HCT116 (cell line): ENCODE measurements around the gene SLC39A1. TPM values are rescaled to one million over a fixed set of nuclear protein-coding genes. Genes with fewer than 3 reads are reported as not detected.

ENCODE experiments used
- ATAC-seq: fragments of 200-7000 bp; cut with Tn5 transposase; 2 replicates; pipeline ENCODE4 v1.9.1; 2020; ENCODE audit warnings: mild to moderate bottlenecking, moderate library complexity
- BruUV-seq: library from RNA; stranded (reverse); fragments of 400-500 nt; replicated peaks from 2 replicates; lab custom pipeline; 2021; lab: Mats Ljungman, UMichigan
- CTCF ChIA-PET: fragments of 300-600 bp; sonication (Branson Sonifier 250); formaldehyde crosslinking; loops from one replicate; lab custom pipeline; 2021; ENCODE audit warnings: antibody characterized with exemption; lab: Charles Lee
- POLR2A ChIA-PET: fragments of 300-600, 350-600 bp; sonication (Branson Sonifier 250); formaldehyde crosslinking; loops from one replicate; lab custom pipeline; 2021; ENCODE audit warnings: antibody characterized with exemption; lab: Charles Lee
- RAD21 ChIA-PET, 2 experiments: fragments of 300-600 bp; sonication (Branson Sonifier 250); formaldehyde crosslinking; loops; one replicate each; lab custom pipeline; 2023; ENCODE audit warnings: low total read pairs in 2 of 2; ENCODE audit not compliant: uncharacterized antibody in 2 of 2, unreplicated experiment in 2 of 2, low non-redundant PET in 1 of 2; lab: Charles Lee
- DNase-seq: peaks from one replicate; pipeline ENCODE4 v3.0.0-alpha.2; 2010; ENCODE audit warnings: low read depth, low spot score
- H2AFZ ChIP-seq: fragments of 200-600 bp; shearing (Covaris generic), sonication (generic); 2 replicates; pipeline ENCODE4 v1.6.1; 2017; ENCODE audit warnings: low read depth, mixed run types, mixed read lengths, antibody characterized with exemption, low read length; ENCODE audit not compliant: poor library complexity, severe bottlenecking
- H3K27ac ChIP-seq: 2 replicates; pipeline ENCODE4 v1.5.1; 2012; ENCODE audit warnings: low read depth, low read length
- H3K27me3 ChIP-seq: fragments of 200-600 bp; sonication (generic); 2 replicates; pipeline ENCODE4 v1.6.1; 2016; ENCODE audit warnings: mixed run types, low read length, mixed read lengths; ENCODE audit not compliant: insufficient read depth
- H3K36me3 ChIP-seq, 2 experiments: fragments of 200-500 bp in 1 of 2; fragments of 200-600 bp in 1 of 2; sonication (Bioruptor generic) in 1 of 2; sonication (generic) in 1 of 2; 2 replicates each; pipeline versions ENCODE4 v1.5.1 to v1.6.1; 2014 to 2016; ENCODE audit warnings: low read length in 2 of 2, inconsistent platforms in 1 of 2, mixed read lengths in 1 of 2, mixed run types in 1 of 2; ENCODE audit not compliant: insufficient read depth in 2 of 2, control insufficient read depth in 1 of 2
- H3K4me1 ChIP-seq, 2 experiments: fragments of 200-600 bp in 1 of 2; sonication (generic) in 1 of 2; 2 replicates each; pipeline versions ENCODE4 v1.5.1 to v1.6.1; 2012 to 2017; ENCODE audit warnings: low read length in 2 of 2, inconsistent platforms in 1 of 2, mild to moderate bottlenecking in 1 of 2, mixed read lengths in 1 of 2, mixed run types in 1 of 2, moderate library complexity in 1 of 2; ENCODE audit not compliant: insufficient read depth in 2 of 2, control insufficient read depth in 1 of 2
- H3K4me2 ChIP-seq: fragments of 200-600 bp; sonication (generic); 2 replicates; pipeline ENCODE4 v1.6.1; 2017; ENCODE audit warnings: mixed run types, low read length, mixed read lengths
- H3K4me3 ChIP-seq, 2 experiments: fragments of 200-600 bp in 1 of 2; sonication (generic) in 1 of 2; replicated peaks in 1 of 2; 2 replicates each; pipeline ENCODE4 v1.5.1; 2011 to 2016; ENCODE audit warnings: low read length in 2 of 2, control low read depth in 1 of 2, low read depth in 1 of 2, mild to moderate bottlenecking in 1 of 2, mixed read lengths in 1 of 2, mixed run types in 1 of 2
- H3K79me2 ChIP-seq: fragments of 200-600 bp; sonication (generic); 2 replicates; pipeline ENCODE4 v1.6.1; 2017; ENCODE audit warnings: mild to moderate bottlenecking, mixed run types, low read length, moderate library complexity, mixed read lengths; ENCODE audit not compliant: insufficient read depth
- H3K9ac ChIP-seq: fragments of 200-600 bp; sonication (generic); 2 replicates; pipeline ENCODE4 v1.6.1; 2016; ENCODE audit warnings: low read length, mixed read lengths
- H3K9me2 ChIP-seq: fragments of 200-600 bp; sonication (generic), shearing (Covaris generic); 2 replicates; pipeline ENCODE4 v1.6.1; 2017; ENCODE audit warnings: mixed run types, mild to moderate bottlenecking, moderate library complexity; ENCODE audit not compliant: insufficient read depth
- H3K9me3 ChIP-seq, 2 experiments: fragments of 200-500 bp in 1 of 2; fragments of 200-600 bp in 1 of 2; sonication (Bioruptor generic) in 1 of 2; sonication (generic) in 1 of 2; 2 replicates each; pipeline ENCODE4 v1.6.1; 2014 to 2017; ENCODE audit warnings: low read length in 2 of 2, mixed read lengths in 2 of 2, inconsistent platforms in 1 of 2, low read depth in 1 of 2, mild to moderate bottlenecking in 1 of 2, mixed run types in 1 of 2, moderate library complexity in 1 of 2; ENCODE audit not compliant: control insufficient read depth in 1 of 2, insufficient read depth in 1 of 2
- H4K20me1 ChIP-seq: fragments of 200-600 bp; sonication (generic), shearing (Covaris generic); 2 replicates; pipeline ENCODE4 v1.6.1; 2017; ENCODE audit warnings: mixed run types, mild to moderate bottlenecking, moderate library complexity; ENCODE audit not compliant: insufficient read depth
- CBX3 ChIP-seq: IDR thresholded peaks from 2 replicates; pipeline ENCODE4 v1.6.1; 2012; ENCODE audit warnings: low read depth
- CEBPB ChIP-seq: IDR thresholded peaks from 2 replicates; pipeline ENCODE4 v1.6.1; 2012; ENCODE audit warnings: low read depth
- EGR1 ChIP-seq: IDR thresholded peaks from 2 replicates; pipeline ENCODE4 v1.6.1; 2012; ENCODE audit warnings: low read depth
- EZH2 ChIP-seq: fragments of 200-600 bp; sonication (generic); IDR thresholded peaks from 2 replicates; pipeline ENCODE4 v1.6.1; 2017; ENCODE audit warnings: antibody characterized with exemption, mixed run types
- EZH2phosphoT487 ChIP-seq: fragments of 200-600 bp; IDR thresholded peaks from 2 replicates; pipeline ENCODE4 v1.6.1; 2018; ENCODE audit warnings: antibody characterized with exemption, borderline replicate concordance
- FOSL1 ChIP-seq: IDR thresholded peaks from 2 replicates; pipeline ENCODE4 v1.6.1; 2012; ENCODE audit warnings: low read depth
- POLR2A ChIP-seq: IDR thresholded peaks from 2 replicates; pipeline ENCODE4 v1.7.0; 2011; ENCODE audit warnings: borderline replicate concordance; ENCODE audit not compliant: insufficient read depth, insufficient read length; ENCODE audit errors: extremely low read depth
- POLR2AphosphoS5 ChIP-seq: IDR thresholded peaks from 2 replicates; pipeline ENCODE4 v1.6.1; 2011; ENCODE audit warnings: mild to moderate bottlenecking, low read depth, low read length, moderate library complexity
- SRF ChIP-seq: IDR thresholded peaks from 2 replicates; pipeline ENCODE4 v1.6.1; 2012; ENCODE audit warnings: low read depth
- YY1 ChIP-seq: IDR thresholded peaks from 2 replicates; pipeline ENCODE4 v1.6.1; 2011; ENCODE audit warnings: low read length, low read depth, moderate library complexity, mild to moderate bottlenecking; ENCODE audit not compliant: insufficient replicate concordance; ENCODE audit errors: extremely low read depth
- ZBTB33 ChIP-seq: IDR thresholded peaks from 2 replicates; pipeline ENCODE4 v1.6.1; 2011; ENCODE audit warnings: mild to moderate bottlenecking, low read length, moderate library complexity; ENCODE audit not compliant: insufficient replicate concordance; ENCODE audit errors: extremely low read depth
- ZNF274 ChIP-seq: fragments of 200-500 bp; sonication (Bioruptor generic); IDR thresholded peaks from 2 replicates; pipeline ENCODE4 v1.6.1; 2014; ENCODE audit warnings: mild to moderate bottlenecking, low read depth, low read length, inconsistent platforms
- intact Hi-C: fragments of 100-400 bp; cut with micrococcal nuclease; formaldehyde crosslinking; loops from 2 replicates; pipeline ENCODE4 v1.10.0; 2022
- total RNA-seq: library from RNA; stranded (reverse); gene quantifications from one replicate; pipeline ENCODE4 v1.2.1, GENCODE V29; 2021; ENCODE audit not compliant: unreplicated experiment
- TF ChIP-seq, protein P1 (sequence below): IDR thresholded peaks from 2 replicates; pipeline ENCODE4 v1.6.1; 2012

SLC39A1 gene
- total RNA-seq, 1 experiment from 2014 or later: 51.5 TPM

- no peak for TF ChIP-seq POLR2AphosphoS5
- TF ChIP-seq, all 23 proteins: peak for 0
- Histone ChIP-seq H4K20me1 (no peaks in the 10 kb centered on the region), H3K27me3 (no peaks in the 10 kb centered on the region), H3K4me1 (peaks cover 0 to 9% of the 10 kb centered on the region in 2 experiments; a peak in 2 of 4 replicates), H3K4me2 (no peak overlapping the region), H3K9me3 (no peaks in the 10 kb centered on the region), H2AFZ (no peak overlapping the region), H3K9ac (no peak overlapping the region), H3K27ac (no peak overlapping the region), H3K79me2 (peaks cover 36% of the 10 kb centered on the region), H3K9me2 (no peaks in the 10 kb centered on the region), H3K4me3 (no peak overlapping the region), H3K36me3 (peaks cover 29 to 32% of the 10 kb centered on the region in 2 experiments; a peak in 3 of 4 replicates)
- no TSS peak for BruUV-seq
- RAD21 ChIA-PET: no interaction called here
- POLR2A ChIA-PET: no interaction called here
- CTCF ChIA-PET: no interaction called here
- intact Hi-C loops: no loop called here
- ATAC-seq (no peak), DNase-seq (no peak)
Measured at GRCh38 chr1:153951801-153952200, 11.5 kb downstream of the SLC39A1 start.

- BruUV-seq: no TSS peak
- Histone ChIP-seq H3K27ac (no peak overlapping the region), H3K79me2 (peaks cover 31% of the 10 kb centered on the region), H3K9me3 (no peaks in the 10 kb centered on the region), H3K9ac (no peak overlapping the region), H3K4me3 (no peak overlapping the region), H3K27me3 (no peaks in the 10 kb centered on the region), H3K9me2 (no peaks in the 10 kb centered on the region), H2AFZ (no peak overlapping the region), H3K36me3 (peaks cover 29 to 32% of the 10 kb centered on the region in 2 experiments; a peak in 3 of 4 replicates), H4K20me1 (no peaks in the 10 kb centered on the region), H3K4me2 (no peak overlapping the region), H3K4me1 (peaks cover 0 to 8% of the 10 kb centered on the region in 2 experiments; a peak in 2 of 4 replicates)
- ATAC-seq: no peak
- TF ChIP-seq CEBPB (no peak), CBX3 (no peak), FOSL1 (no peak), EZH2phosphoT487 (no peak), EGR1 (no peak), SRF (no peak), ZNF274 (no peak), POLR2A (no peak), YY1 (no peak), EZH2 (no peak), POLR2AphosphoS5 (no peak), ZBTB33 (no peak)
- TF ChIP-seq, protein P1, sequence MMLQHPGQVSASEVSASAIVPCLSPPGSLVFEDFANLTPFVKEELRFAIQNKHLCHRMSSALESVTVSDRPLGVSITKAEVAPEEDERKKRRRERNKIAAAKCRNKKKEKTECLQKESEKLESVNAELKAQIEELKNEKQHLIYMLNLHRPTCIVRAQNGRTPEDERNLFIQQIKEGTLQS: no peak
- POLR2A ChIA-PET: no interaction called here
- CTCF ChIA-PET: no interaction called here
- intact Hi-C loops: no loop called here
- RAD21 ChIA-PET: no interaction called here
- DNase-seq: no peak
Measured at GRCh38 chr1:153951183-153951582, 12.2 kb downstream of the SLC39A1 start.
